ENCODE measurements around the gene MLF2. TPM values are rescaled to one million over a fixed set of nuclear protein-coding genes. Genes with fewer than 3 reads are reported as not detected.

MLF2 gene
- total and polyA plus RNA-seq, 2 of the 13 experiments (the other 11 are each of a cell fraction or from before 2014, with no cell fraction given) = 88.1 to 167 TPM

- no peak for TF ChIP-seq FOXM1 (CRISPR knock-in tag; IDR thresholded peaks at IDR 0.05)
- TF ChIP-seq ZFP41 (CRISPR knock-in tag; IDR thresholded peaks at IDR 0.05; ENCODE audit: borderline replicate concordance) = peak; percentile 92; the same call in 1 of the 2 replicates
- TF ChIP-seq ZMYM2 (CRISPR knock-in tag; IDR thresholded peaks at IDR 0.05) = peak; percentile 67; the same call in 1 of the 2 replicates
- TF ChIP-seq MLX (CRISPR knock-in tag; IDR thresholded peaks at IDR 0.05) = peak; percentile 66; the same call in 1 of the 2 replicates
- TF ChIP-seq ZFX (CRISPR knock-in tag; IDR thresholded peaks at IDR 0.05; ENCODE audit: low read depth) = peak; percentile 92
- no peak for TF ChIP-seq ZNF260 (CRISPR knock-in tag; IDR thresholded peaks at IDR 0.05; ENCODE audit: borderline replicate concordance, low read depth)
- peak; percentile 85 for TF ChIP-seq SNAI1 (CRISPR knock-in tag; IDR thresholded peaks at IDR 0.05; ENCODE audit: borderline replicate concordance)
- peak; percentile 96 for TF ChIP-seq ZNF17 (CRISPR knock-in tag; IDR thresholded peaks at IDR 0.05)
- no peak for TF ChIP-seq ZNF207 (IDR thresholded peaks at IDR 0.05; ENCODE audit: borderline replicate concordance)
- no peak for TF ChIP-seq DPF2 (CRISPR knock-in tag; IDR thresholded peaks at IDR 0.05; ENCODE audit: borderline replicate concordance, low read depth)
- TF ChIP-seq ZNF773 (CRISPR knock-in tag; IDR thresholded peaks at IDR 0.05; ENCODE audit: borderline replicate concordance) = 0 out of 2 replicates have a peak, but pooled peaks have one; percentile 91
- TF ChIP-seq ZBTB38 (CRISPR knock-in tag; IDR thresholded peaks at IDR 0.05) = peak; percentile 91
- no peak for TF ChIP-seq ATAD3A (CRISPR knock-in tag; IDR thresholded peaks at IDR 0.05)
- TF ChIP-seq LBX2 (CRISPR knock-in tag; IDR thresholded peaks at IDR 0.05; ENCODE audit: borderline replicate concordance) = peak; percentile 91; the same call in 1 of the 2 replicates
- peak; percentile 92; the same call in 1 of the 2 replicates for TF ChIP-seq SRY (CRISPR knock-in tag; IDR thresholded peaks at IDR 0.05)
- TF ChIP-seq KLF6 (CRISPR knock-in tag; IDR thresholded peaks at IDR 0.05) = peak; percentile 88
- TF ChIP-seq ZNF326 (CRISPR knock-in tag; IDR thresholded peaks at IDR 0.05; ENCODE audit: borderline replicate concordance) = no peak
- peak; percentile 75; the same call in 1 of the 2 replicates for TF ChIP-seq SAFB2 (CRISPR knock-in tag; IDR thresholded peaks at IDR 0.05; ENCODE audit: borderline replicate concordance, low read depth)
- peak; percentile 94 for TF ChIP-seq ZNF256 (CRISPR knock-in tag; conservative IDR thresholded peaks at IDR 0.05)
- TF ChIP-seq RFXANK (CRISPR knock-in tag; IDR thresholded peaks at IDR 0.05) = peak; percentile 90
- peak; percentile 74; the same call in 1 of the 2 replicates for TF ChIP-seq ELF3 (CRISPR knock-in tag; IDR thresholded peaks at IDR 0.05)
- peak; percentile 50; the same call in 1 of the 2 replicates for TF ChIP-seq ZNF609 (CRISPR knock-in tag; IDR thresholded peaks at IDR 0.05; ENCODE audit: borderline replicate concordance)
- TF ChIP-seq TBX2 (CRISPR knock-in tag; IDR thresholded peaks at IDR 0.05; ENCODE audit: borderline replicate concordance) = peak; percentile 80; the same call in 1 of the 2 replicates
- TF ChIP-seq RCOR2 (CRISPR knock-in tag; IDR thresholded peaks at IDR 0.05) = no peak; the same call in 1 of the 2 replicates
Observed at GRCh38 chr12:6723607-6724408, 29.1 kb downstream of the MLF2 start, which contains the start of gene COPS7A (continued).
